GM19193 (cell line): ENCODE data around the gene CRYZ.

Experiments used
- POLR2A ChIP-seq: IDR thresholded peaks from 4 replicates; pipeline ENCODE4 v1.6.1; 2011; ENCODE audit not compliant: insufficient read depth, insufficient read length; ENCODE audit errors: extremely low read depth

The CRYZ gene

GRCh38 chr1:74690909-74691308, 41.9 kb downstream of the CRYZ start:
- no peak for TF ChIP-seq POLR2A

GRCh38 chr1:74690364-74690696, 42.5 kb downstream of the CRYZ start:
- no peak for TF ChIP-seq POLR2A

GRCh38 chr1:74689621-74690363, 43.1 kb downstream of the CRYZ start:
- TF ChIP-seq POLR2A, result no peak

GRCh38 chr1:74686928-74687327, 45.9 kb downstream of the CRYZ start:
- no peak for TF ChIP-seq POLR2A

GRCh38 chr1:74684301-74684700, 48.5 kb downstream of the CRYZ start:
- TF ChIP-seq POLR2A, result no peak

GRCh38 chr1:74683656-74684055, 49.2 kb downstream of the CRYZ start:
- no peak for TF ChIP-seq POLR2A

GRCh38 chr1:74681851-74682250, 51.0 kb downstream of the CRYZ start:
- TF ChIP-seq POLR2A, result no peak

- no peak for TF ChIP-seq POLR2A
Observed at GRCh38 chr1:74681449-74681848, 51.4 kb downstream of the CRYZ start.

GRCh38 chr1:74681001-74681400, 51.8 kb downstream of the CRYZ start:
- no peak for TF ChIP-seq POLR2A

- TF ChIP-seq POLR2A, result no peak
Observed at GRCh38 chr1:74679811-74680210, 53.0 kb downstream of the CRYZ start.

- no peak for TF ChIP-seq POLR2A
Observed at GRCh38 chr1:74677926-74678325, 54.9 kb downstream of the CRYZ start.

GRCh38 chr1:74674278-74675048, 58.4 kb downstream of the CRYZ start:
- no peak for TF ChIP-seq POLR2A

GRCh38 chr1:74673351-74674111, 59.3 kb downstream of the CRYZ start, which contains the start of gene ERICH3:
Gene ERICH3, minus strand, starts transcription at chr1:74673792. Its CDS starts 273 bp downstream, at chr1:74673519.
- TF ChIP-seq POLR2A, result no peak
